Vagina (tissue), 2 donors: ENCODE data around the gene RAB17. TPM values are rescaled to one million over a fixed set of nuclear protein-coding genes. Genes with fewer than 3 reads are reported as not detected.

Experiments
- DNase-seq, 2 donors: peaks; one replicate each; pipeline ENCODE4 v3.0.0-alpha.2; 2017; ENCODE audit errors: extremely low spot score in 2 of 2
- H3K27ac ChIP-seq: fragments of 200-600 bp; sonication (generic); one replicate; pipeline ENCODE4 v1.5.1; 2019
- H3K27me3 ChIP-seq: fragments of 200-600 bp; sonication (generic); one replicate; pipeline ENCODE4 v1.5.1; 2019
- H3K36me3 ChIP-seq, 2 donors: fragments of 200-600 bp; sonication (generic); one replicate each; pipeline ENCODE4 v1.5.1; 2017 to 2019
- H3K4me1 ChIP-seq: fragments of 200-600 bp; sonication (generic); one replicate; pipeline ENCODE4 v1.5.1; 2019
- H3K4me3 ChIP-seq, 2 donors: fragments of 200-600 bp; sonication (generic); 1 replicate in 1 of 2; 2 replicates in 1 of 2; pipeline ENCODE4 v1.5.1; 2016 to 2019
- H3K9me3 ChIP-seq: fragments of 200-600 bp; sonication (generic); one replicate; pipeline ENCODE4 v1.5.1; 2019
- POLR2A ChIP-seq, 2 donors: fragments of 450-650 bp; IDR thresholded peaks; one replicate each; pipeline ENCODE4 v1.6.1; 2017; ENCODE audit warnings: antibody characterized with exemption in 2 of 2, mild to moderate bottlenecking in 2 of 2, moderate library complexity in 2 of 2
- POLR2AphosphoS5 ChIP-seq, 2 donors: sonication (generic); formaldehyde crosslinking; IDR thresholded peaks; one replicate each; pipeline ENCODE4 v1.9.0; 2017; ENCODE audit warnings: antibody characterized with exemption in 2 of 2, mild to moderate bottlenecking in 2 of 2, low read depth in 1 of 2; ENCODE audit not compliant: insufficient read depth in 1 of 2
- intact Hi-C: fragments of 100-400 bp; cut with DNase I; formaldehyde crosslinking; loops from one replicate; pipeline ENCODE4 v1.15.1; 2023
- total RNA-seq: library from RNA; depleted of rRNA; stranded (reverse); fragments of >200 nt; gene quantifications from one replicate; pipeline ENCODE4 v1.2.3, GENCODE V29; 2016
- TF ChIP-seq, protein P1 (sequence below), 3 experiments: fragments of 450-650 bp in 2 of 3; fragments of 200-600 bp in 1 of 3; sonication (generic) in 1 of 3; IDR thresholded peaks; one replicate each; pipeline ENCODE4 v1.5.1; 2017 to 2019; ENCODE audit warnings: antibody characterized with exemption in 3 of 3, mild to moderate bottlenecking in 2 of 3, moderate library complexity in 2 of 3

The RAB17 gene
- total RNA-seq, 1 donor from 2014 or later = not detected

DNA sequence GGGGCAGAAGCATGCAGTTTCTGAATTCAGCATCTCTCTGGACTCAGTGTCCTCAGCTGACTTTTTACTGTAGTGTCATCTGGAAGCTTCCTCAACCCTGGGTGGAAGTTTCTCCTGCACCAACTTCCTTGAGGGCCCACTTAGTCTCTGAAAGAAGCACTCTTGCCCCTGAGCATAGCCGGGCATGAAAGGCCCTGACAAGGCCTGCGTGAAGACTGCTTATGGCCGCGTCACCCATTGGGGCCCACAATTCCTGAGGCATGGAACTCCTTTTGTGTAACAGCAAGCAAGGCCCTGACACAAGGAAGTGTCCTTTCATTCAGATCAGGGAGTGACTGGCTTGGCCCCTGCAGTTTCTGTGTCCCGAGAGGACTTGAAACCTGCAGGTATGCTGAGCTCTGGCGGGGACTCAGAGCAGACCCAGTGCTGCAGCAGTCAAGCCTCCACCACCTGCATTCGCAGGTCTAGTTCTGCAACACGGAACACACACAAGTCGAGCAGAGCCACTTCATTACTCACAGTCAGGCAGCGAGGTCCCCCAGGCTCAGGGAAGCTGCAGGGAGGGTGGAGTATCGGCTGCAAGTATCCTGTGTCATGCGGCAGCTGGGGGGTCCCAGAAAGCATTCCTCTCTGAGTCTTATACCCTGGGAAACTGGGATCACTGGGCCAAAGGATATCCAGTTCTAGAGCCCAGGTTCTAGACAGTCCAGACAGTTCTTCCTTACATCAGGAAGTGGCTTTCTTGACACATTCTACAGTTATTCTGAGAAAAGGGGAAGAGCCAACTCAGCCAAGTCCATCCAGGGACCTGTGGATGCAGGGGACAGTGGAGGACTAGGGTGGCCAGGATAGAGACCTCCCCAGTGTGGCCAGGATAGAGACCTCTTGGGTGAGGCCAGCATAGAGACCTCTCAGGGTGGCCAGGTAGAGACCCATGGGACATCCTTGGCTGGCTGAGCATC is 59.8 kb downstream of the RAB17 start:
- intact Hi-C loops = no loop called here
- no peak overlapping the region for H3K4me3 ChIP-seq
- H3K27me3 ChIP-seq = no peaks in the 10 kb centered on the region
- DNase-seq = no peak
- H3K4me1 ChIP-seq = no peaks in the 10 kb centered on the region
- H3K36me3 ChIP-seq = peaks cover 0 to 24% of the 10 kb centered on the region in 2 donors
- H3K27ac ChIP-seq = no peak overlapping the region
- TF ChIP-seq POLR2AphosphoS5 (IDR thresholded peaks at IDR 0.05; ENCODE audit: insufficient read depth in 1 of 2, low read depth in 1 of 2) = no peak
- TF ChIP-seq, protein P1, sequence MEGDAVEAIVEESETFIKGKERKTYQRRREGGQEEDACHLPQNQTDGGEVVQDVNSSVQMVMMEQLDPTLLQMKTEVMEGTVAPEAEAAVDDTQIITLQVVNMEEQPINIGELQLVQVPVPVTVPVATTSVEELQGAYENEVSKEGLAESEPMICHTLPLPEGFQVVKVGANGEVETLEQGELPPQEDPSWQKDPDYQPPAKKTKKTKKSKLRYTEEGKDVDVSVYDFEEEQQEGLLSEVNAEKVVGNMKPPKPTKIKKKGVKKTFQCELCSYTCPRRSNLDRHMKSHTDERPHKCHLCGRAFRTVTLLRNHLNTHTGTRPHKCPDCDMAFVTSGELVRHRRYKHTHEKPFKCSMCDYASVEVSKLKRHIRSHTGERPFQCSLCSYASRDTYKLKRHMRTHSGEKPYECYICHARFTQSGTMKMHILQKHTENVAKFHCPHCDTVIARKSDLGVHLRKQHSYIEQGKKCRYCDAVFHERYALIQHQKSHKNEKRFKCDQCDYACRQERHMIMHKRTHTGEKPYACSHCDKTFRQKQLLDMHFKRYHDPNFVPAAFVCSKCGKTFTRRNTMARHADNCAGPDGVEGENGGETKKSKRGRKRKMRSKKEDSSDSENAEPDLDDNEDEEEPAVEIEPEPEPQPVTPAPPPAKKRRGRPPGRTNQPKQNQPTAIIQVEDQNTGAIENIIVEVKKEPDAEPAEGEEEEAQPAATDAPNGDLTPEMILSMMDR (IDR thresholded peaks at IDR 0.05) = no peak
- TF ChIP-seq POLR2A (IDR thresholded peaks at IDR 0.05) = no peak
- H3K9me3 ChIP-seq = no peaks in the 10 kb centered on the region

- H3K27ac ChIP-seq = no peak overlapping the region
- no peaks in the 10 kb centered on the region for H3K27me3 ChIP-seq
- H3K4me1 ChIP-seq = no peaks in the 10 kb centered on the region
- DNase-seq = no peak
- no peak overlapping the region for H3K4me3 ChIP-seq
- no peaks in the 10 kb centered on the region for H3K9me3 ChIP-seq
- peaks cover 0 to 21% of the 10 kb centered on the region in 2 donors for H3K36me3 ChIP-seq
- TF ChIP-seq POLR2A (IDR thresholded peaks at IDR 0.05) (no peak), POLR2AphosphoS5 (IDR thresholded peaks at IDR 0.05; ENCODE audit: insufficient read depth in 1 of 2, low read depth in 1 of 2) (no peak)
- TF ChIP-seq, protein P1 (IDR thresholded peaks at IDR 0.05) = no peak
- intact Hi-C loops = no loop called here
Observed at GRCh38 chr2:237529452-237530402, 60.8 kb downstream of the RAB17 start.

- Histone ChIP-seq H3K4me3 (no peak overlapping the region), H3K36me3 (peaks cover 0 to 21% of the 10 kb centered on the region in 2 donors), H3K27ac (no peak overlapping the region), H3K4me1 (no peaks in the 10 kb centered on the region), H3K27me3 (no peaks in the 10 kb centered on the region), H3K9me3 (no peaks in the 10 kb centered on the region)
- TF ChIP-seq POLR2AphosphoS5 (IDR thresholded peaks at IDR 0.05; ENCODE audit: insufficient read depth in 1 of 2, low read depth in 1 of 2) = no peak
- TF ChIP-seq POLR2A (IDR thresholded peaks at IDR 0.05) = no peak
- TF ChIP-seq, protein P1 (IDR thresholded peaks at IDR 0.05) = no peak
- intact Hi-C loops = no loop called here
- DNase-seq = no peak
Observed at GRCh38 chr2:237527766-237528165, 62.8 kb downstream of the RAB17 start.

DNA sequence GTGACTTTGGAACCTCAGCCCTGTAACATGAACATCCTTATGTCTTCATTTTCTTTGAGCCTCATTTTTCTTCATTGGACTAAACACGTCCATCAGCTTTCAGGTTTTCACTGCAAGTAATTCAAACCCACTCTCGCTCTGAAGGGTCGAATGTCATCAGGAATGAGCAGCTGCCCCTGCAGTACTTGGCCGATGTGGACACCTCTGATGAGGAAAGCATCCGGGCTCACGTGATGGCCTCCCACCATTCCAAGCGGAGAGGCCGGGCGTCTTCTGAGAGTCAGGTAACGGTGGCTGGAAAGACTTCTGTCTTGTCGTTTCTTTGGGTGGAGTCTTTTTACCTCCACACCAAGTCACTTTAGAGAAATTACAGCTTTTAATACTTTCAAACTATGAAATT is 63.3 kb downstream of the RAB17 start:
- no peak overlapping the region for H3K27ac ChIP-seq
- no peak overlapping the region for H3K4me3 ChIP-seq
- TF ChIP-seq POLR2AphosphoS5 (IDR thresholded peaks at IDR 0.05; ENCODE audit: insufficient read depth in 1 of 2, low read depth in 1 of 2) (no peak), POLR2A (IDR thresholded peaks at IDR 0.05) (no peak)
- TF ChIP-seq, protein P1 (IDR thresholded peaks at IDR 0.05) = no peak
- no peaks in the 10 kb centered on the region for H3K4me1 ChIP-seq
- intact Hi-C loops = no loop called here
- no peaks in the 10 kb centered on the region for H3K27me3 ChIP-seq
- H3K36me3 ChIP-seq = peaks cover 0 to 21% of the 10 kb centered on the region in 2 donors
- DNase-seq = no peak
- H3K9me3 ChIP-seq = no peaks in the 10 kb centered on the region
